ENCODE measurements around the gene TRPV3.
"Not testable (repeated sequence)": the region's sequence is repeated elsewhere in the genome, so short reads cannot be mapped to it uniquely, and the experiment has no call there.

TRPV3 gene

DNA sequence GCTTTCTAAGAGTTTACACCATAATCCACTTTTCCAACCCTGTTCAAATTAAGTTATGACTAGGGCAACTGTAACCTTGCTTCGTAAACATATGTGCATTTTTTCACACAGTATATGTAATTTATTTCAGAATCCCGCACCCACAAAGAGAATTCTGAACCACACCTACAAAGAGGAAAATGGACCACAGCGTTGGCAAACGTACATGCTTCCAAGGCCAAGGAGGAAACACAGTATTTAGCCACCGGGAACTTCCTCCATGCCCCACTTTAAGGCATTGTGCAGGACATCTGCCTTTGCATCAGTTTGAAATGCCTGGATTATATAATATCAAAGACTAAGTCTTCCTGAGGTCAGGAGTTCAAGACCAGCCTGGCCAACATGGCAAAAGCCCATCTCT lies 88.1 kb downstream of the TRPV3 start:
- no peak for DNase-seq

DNA sequence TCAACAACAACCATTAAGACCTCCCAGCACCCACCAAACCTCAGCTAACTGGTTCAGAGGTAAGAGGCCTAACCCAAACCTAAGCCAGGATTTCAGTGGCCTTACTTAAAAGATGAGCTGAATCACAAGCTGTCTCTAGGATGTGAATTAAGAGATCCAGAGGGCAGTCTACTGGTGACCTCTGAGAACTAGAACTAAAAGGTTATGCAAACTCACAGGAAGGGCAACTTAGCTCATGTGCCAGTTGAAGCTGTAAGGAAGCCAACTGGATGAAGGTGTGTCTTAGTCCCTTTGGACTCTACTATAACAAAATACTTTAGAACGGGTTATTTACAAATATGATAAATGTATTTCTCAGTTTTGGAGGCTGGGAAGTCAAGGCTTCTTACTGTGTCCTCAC lies 91.3 kb downstream of the TRPV3 start:
- not testable (repeated sequence) for DNase-seq

Measured in DMS79 (cell line).